HG02678 (cell line): ENCODE results near the gene SERPINB2.
"Not testable (repeated sequence)": the region's sequence is repeated elsewhere in the genome, so short reads cannot be mapped to it uniquely, and the experiment has no call there.

Source experiments
- ATAC-seq: cut with Tn5 transposase; IDR thresholded peaks from one replicate; pipeline ENCODE4 v1.9.1; 2021; ENCODE audit warnings: mild to moderate bottlenecking, moderate library complexity; ENCODE audit not compliant: unreplicated experiment

SERPINB2 gene

DNA sequence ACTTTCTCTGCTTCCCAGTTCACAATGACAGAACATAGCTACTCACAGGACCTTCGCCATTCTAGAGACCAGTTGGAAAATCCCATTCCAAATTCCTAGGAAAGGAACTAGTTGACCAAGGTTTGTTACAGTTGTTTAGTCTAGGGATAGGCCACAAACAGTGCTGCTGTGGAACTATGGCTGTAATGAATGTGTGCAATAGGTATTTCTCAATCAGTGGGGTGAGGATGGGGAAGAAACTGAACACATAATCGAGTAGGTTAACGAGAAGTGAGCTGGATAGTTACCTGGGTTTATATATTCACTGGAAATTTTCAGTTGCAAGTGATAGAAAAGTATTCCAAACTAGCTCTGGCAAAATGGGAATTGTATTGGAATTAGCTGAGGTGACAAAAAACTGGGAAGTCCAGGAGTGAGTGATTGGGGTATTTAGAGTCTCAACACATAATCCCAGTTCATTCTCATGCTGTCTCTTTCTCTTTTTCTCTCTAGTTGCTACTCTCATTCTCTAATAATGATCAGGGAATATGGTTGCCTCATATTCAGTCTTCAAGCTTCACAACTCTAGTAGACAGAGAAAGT lies 43.4 kb downstream of the SERPINB2 start:
- no peak for ATAC-seq

DNA sequence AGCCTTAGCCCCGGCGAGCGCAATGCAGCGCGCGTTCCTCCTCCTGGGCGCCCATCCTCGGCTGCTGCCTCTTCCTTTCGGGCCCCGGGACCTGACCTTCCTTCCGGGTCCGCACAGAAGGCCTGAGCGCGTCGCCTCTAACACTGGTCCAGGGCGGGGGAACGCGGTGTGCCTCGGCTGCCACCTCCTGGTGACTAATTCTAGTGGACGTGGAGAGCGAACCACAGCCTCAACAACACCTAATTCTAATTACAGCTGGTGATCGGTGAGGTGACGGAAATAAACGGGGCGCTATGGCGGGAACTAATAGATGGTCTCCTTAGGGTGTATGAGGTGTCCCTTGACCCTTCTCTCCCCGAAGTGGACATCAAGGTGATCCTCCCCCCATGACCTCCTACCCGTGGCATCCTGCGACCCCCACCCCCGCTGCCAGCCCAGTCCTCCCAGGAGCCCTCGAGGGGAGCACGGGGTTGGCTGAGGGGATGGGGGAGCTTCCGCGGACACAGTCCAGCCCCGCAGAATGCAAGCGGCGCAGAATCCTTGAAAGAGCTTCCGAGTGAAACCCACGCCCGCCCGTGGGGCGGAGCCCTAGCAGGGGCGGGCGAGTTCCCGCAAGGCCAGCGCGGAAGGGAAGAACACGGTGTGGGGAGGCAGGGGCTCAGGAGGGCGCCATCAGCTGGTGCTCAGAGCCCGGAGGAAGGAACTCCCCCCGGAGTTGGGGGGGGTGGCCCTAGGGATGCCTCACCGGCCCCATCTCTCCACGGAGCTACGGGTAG lies 48.8 kb downstream of the SERPINB2 start:
- ATAC-seq, result peak; percentile 96

- peak; percentile 30 for ATAC-seq
Observed at GRCh38 chr18:63936932-63937393, 49.5 kb downstream of the SERPINB2 start.

GRCh38 chr18:63940008-63940407 lies 52.5 kb downstream of the SERPINB2 start:
- no peak for ATAC-seq

GRCh38 chr18:63940543-63941050 lies 53.1 kb downstream of the SERPINB2 start:
- ATAC-seq, result not testable (repeated sequence)

GRCh38 chr18:63947051-63947790 lies 59.7 kb downstream of the SERPINB2 start:
- ATAC-seq, result no peak

DNA sequence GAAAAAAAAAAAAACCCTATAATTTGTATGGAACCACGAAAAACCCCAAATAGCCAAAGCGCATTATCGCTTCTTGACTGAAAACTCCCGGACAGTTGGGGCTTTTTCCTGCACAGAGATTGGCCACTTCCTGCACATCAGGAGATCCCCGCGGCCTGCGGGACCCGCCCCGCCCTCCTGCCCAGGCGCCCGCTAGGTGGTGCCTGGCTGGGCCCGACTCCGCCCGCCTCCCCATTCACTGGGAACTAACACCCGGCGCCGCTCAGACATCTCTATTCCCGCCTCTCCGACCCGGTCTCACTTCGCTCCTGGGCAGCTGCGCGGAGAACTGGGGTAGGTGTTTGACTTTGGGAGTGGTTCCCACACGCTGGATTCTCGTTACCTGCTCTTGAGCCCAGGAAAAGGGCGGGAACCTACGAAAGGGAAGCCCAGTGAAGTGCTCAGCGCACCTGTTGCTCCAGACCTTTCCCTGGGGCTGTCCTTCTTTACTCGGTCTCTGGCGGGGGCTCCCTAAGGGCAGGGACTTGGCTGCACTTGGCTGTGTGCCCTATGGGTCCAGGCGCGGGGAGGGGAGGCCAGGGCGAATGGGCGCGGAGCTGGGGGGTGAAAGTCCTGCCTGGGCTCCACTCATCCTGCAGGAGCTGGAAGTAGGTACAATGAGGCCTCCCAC lies 61.7 kb downstream of the SERPINB2 start, which contains the start of gene HMSD:
HMSD (plus strand) TSS at position 234 of the 670 bp plus-strand sequence. CDS start 4,155 bp downstream, outside the sequence.
- peak; percentile 95 for ATAC-seq

GRCh38 chr18:63951302-63951705 lies 63.8 kb downstream of the SERPINB2 start:
- ATAC-seq, result peak; percentile 38
